SU-DHL-6 (cell line): ENCODE measurements around the gene OMP.
A peak's percentile ranks its signal among the peaks of the same experiment; 100 is the strongest.

Experiments
- H2AFZ ChIP-seq: fragments of 200-600 bp; sonication (generic); 2 replicates; pipeline ENCODE4 v1.6.1; 2014; ENCODE audit warnings: low read depth, mild to moderate bottlenecking, moderate library complexity, mixed read lengths, antibody characterized with exemption, low read length; ENCODE audit not compliant: severe bottlenecking
- H3F3A ChIP-seq: fragments of 200-600 bp; shearing (Covaris generic); 2 replicates; pipeline ENCODE4 v1.6.0; 2016; ENCODE audit warnings: antibody characterized with exemption, mild to moderate bottlenecking; ENCODE audit not compliant: insufficient read depth
- H3K27ac ChIP-seq: fragments of 200-600 bp; sonication (generic); 2 replicates; pipeline ENCODE4 v1.5.1; 2016; ENCODE audit warnings: low read depth, mild to moderate bottlenecking, low read length, moderate library complexity, mixed read lengths
- H3K27me3 ChIP-seq: fragments of 200-600 bp; sonication (generic), shearing (Covaris generic); 2 replicates; pipeline ENCODE4 v1.6.0; 2014; ENCODE audit warnings: mild to moderate bottlenecking, low read length
- H3K36me3 ChIP-seq: fragments of 200-600 bp; sonication (generic); 2 replicates; pipeline ENCODE4 v1.6.1; 2014; ENCODE audit warnings: mild to moderate bottlenecking, low read length, mixed read lengths
- H3K4me2 ChIP-seq: fragments of 300-600, 200-600 bp; shearing (Covaris generic), sonication (generic); 2 replicates; pipeline ENCODE4 v1.6.0; 2014; ENCODE audit warnings: low read length, low read depth, mild to moderate bottlenecking; ENCODE audit not compliant: poor library complexity, severe bottlenecking
- H3K4me3 ChIP-seq: fragments of 200-600 bp; sonication (generic); 2 replicates; pipeline ENCODE4 v1.5.1; 2014; ENCODE audit warnings: antibody characterized with exemption, low read length, mild to moderate bottlenecking, mixed read lengths; ENCODE audit not compliant: insufficient read depth, poor library complexity, severe bottlenecking
- H3K79me2 ChIP-seq: fragments of 200-600 bp; sonication (generic); 2 replicates; pipeline ENCODE4 v1.6.1; 2014; ENCODE audit warnings: mild to moderate bottlenecking, low read length, moderate library complexity; ENCODE audit not compliant: insufficient read depth
- H3K9ac ChIP-seq: fragments of 200-600 bp; sonication (generic); 2 replicates; pipeline ENCODE4 v1.7.0; 2014; ENCODE audit warnings: mild to moderate bottlenecking, low read length
- H3K9me2 ChIP-seq: fragments of 200-600 bp; sonication (generic); replicated peaks from 2 replicates; pipeline ENCODE4 v1.6.1; 2014; ENCODE audit warnings: low read length; ENCODE audit not compliant: insufficient read depth
- H3K9me3 ChIP-seq: fragments of 200-600 bp; sonication (generic); 2 replicates; pipeline ENCODE4 v1.6.1; 2014; ENCODE audit warnings: low read length, mixed read lengths; ENCODE audit not compliant: insufficient read depth
- H4K20me1 ChIP-seq: fragments of 200-600 bp; sonication (generic); 2 replicates; pipeline ENCODE4 v1.6.1; 2014; ENCODE audit warnings: low read depth, mild to moderate bottlenecking, antibody characterized with exemption, low read length, moderate library complexity, mixed read lengths
- EZH2phosphoT487 ChIP-seq: fragments of 200-600 bp; sonication (generic), shearing (Covaris generic); conservative IDR thresholded peaks from 2 replicates; pipeline ENCODE4 v1.6.1; 2018; ENCODE audit warnings: mild to moderate bottlenecking, antibody characterized with exemption, low read length, moderate library complexity, mixed read lengths
- TF ChIP-seq, protein P1 (sequence below): fragments of 200-600 bp; sonication (generic); IDR thresholded peaks from one replicate; pipeline ENCODE4 v1.5.1; 2017; ENCODE audit warnings: antibody characterized with exemption, mild to moderate bottlenecking, low read length, moderate library complexity; ENCODE audit not compliant: insufficient read depth, poor library complexity, severe bottlenecking

Gene OMP

DNA sequence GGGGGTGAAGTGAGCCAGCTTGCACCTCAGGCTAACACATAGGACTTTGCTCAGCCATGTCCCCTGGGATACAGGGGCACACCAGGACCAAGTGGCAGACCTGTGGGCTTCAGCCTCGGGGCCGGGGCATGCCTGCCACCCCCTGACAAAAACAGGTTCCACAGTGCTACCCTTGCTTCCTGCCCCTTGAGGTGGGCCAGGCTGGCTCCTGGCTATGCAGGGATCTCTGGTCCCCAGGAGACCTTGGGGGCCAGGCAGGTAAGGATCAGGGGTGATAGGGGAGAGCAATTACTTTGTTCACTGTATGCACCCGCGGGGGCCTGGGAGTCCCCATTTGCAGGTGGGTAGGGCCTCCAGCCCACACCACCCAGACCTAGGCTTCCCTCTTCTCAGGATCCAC, 23.1 kb downstream of the OMP start:
- no peak overlapping the region for H3K4me2 ChIP-seq
- H3K27me3 ChIP-seq, result no peaks in the 10 kb centered on the region
- no peaks in the 10 kb centered on the region for H3K9me2 ChIP-seq
- H3K27ac ChIP-seq, result no peak overlapping the region
- no peaks in the 10 kb centered on the region for H3K9me3 ChIP-seq
- no peaks in the 10 kb centered on the region for H3K79me2 ChIP-seq
- no peak overlapping the region for H3K9ac ChIP-seq
- H3K4me3 ChIP-seq, result no peak overlapping the region
- H2AFZ ChIP-seq, result no peak overlapping the region
- H4K20me1 ChIP-seq, result no peaks in the 10 kb centered on the region
- no peak for TF ChIP-seq EZH2phosphoT487
- TF ChIP-seq, protein P1, sequence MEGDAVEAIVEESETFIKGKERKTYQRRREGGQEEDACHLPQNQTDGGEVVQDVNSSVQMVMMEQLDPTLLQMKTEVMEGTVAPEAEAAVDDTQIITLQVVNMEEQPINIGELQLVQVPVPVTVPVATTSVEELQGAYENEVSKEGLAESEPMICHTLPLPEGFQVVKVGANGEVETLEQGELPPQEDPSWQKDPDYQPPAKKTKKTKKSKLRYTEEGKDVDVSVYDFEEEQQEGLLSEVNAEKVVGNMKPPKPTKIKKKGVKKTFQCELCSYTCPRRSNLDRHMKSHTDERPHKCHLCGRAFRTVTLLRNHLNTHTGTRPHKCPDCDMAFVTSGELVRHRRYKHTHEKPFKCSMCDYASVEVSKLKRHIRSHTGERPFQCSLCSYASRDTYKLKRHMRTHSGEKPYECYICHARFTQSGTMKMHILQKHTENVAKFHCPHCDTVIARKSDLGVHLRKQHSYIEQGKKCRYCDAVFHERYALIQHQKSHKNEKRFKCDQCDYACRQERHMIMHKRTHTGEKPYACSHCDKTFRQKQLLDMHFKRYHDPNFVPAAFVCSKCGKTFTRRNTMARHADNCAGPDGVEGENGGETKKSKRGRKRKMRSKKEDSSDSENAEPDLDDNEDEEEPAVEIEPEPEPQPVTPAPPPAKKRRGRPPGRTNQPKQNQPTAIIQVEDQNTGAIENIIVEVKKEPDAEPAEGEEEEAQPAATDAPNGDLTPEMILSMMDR, result no peak
- H3F3A ChIP-seq, result no peaks in the 10 kb centered on the region
- H3K36me3 ChIP-seq, result no peaks in the 10 kb centered on the region

DNA sequence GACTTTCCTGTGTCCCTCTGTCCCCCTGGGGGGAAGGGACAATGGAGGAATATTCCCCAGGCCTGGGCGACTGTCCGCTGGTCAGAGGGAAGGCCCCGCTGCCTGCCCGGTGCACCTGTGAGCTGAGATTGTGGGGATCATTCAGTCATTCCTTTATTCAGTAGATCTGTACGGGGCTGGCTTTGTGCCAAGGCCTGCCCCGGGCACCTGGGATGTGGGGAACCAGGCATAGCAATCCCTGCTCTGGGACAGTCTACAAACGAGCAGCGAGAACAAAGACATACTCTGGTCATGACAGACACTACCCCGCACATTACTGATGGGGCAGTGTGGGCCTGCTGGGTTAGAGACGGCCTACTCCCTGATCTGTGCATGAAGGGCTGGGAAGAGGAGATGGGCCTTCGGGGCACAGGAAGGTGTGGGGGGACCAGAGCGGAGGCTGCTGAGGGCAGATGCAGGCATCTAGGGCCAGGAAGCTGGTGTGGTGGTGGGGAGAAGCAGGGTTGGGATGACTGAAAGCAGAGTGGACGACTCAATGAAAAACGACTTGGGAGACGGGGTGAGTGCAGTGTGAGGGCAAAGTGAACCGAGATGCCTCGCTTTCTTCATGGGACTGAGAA, 23.6 kb downstream of the OMP start:
- no peaks in the 10 kb centered on the region for H3K27me3 ChIP-seq
- no peaks in the 10 kb centered on the region for H4K20me1 ChIP-seq
- no peak overlapping the region for H2AFZ ChIP-seq
- H3K9me2 ChIP-seq, result no peaks in the 10 kb centered on the region
- H3K9me3 ChIP-seq, result no peaks in the 10 kb centered on the region
- H3K79me2 ChIP-seq, result no peaks in the 10 kb centered on the region
- H3K4me2 ChIP-seq, result no peak overlapping the region
- H3K9ac ChIP-seq, result no peak overlapping the region
- TF ChIP-seq EZH2phosphoT487, result no peak
- TF ChIP-seq, protein P1, result no peak
- no peak overlapping the region for H3K4me3 ChIP-seq
- H3K27ac ChIP-seq, result no peak overlapping the region
- no peaks in the 10 kb centered on the region for H3K36me3 ChIP-seq
- no peaks in the 10 kb centered on the region for H3F3A ChIP-seq

DNA sequence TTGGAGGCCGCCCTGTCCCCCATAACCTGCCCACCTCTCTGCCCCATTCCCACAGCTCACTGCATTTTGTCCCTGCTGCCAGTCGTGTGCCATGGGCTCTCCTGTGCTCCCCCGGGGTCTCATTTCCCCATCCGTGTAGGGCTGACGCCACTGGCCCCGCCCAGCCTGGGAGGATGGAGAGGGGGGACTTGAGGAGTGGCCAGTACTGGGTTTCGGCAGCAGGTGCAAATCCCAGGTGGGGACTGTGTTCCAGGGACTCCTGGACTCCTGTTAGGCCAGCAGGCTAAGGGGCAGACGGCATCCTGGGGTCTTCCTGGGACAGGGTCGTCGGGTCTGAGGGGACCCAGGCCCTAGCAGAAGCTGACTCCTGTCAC, 24.2 kb downstream of the OMP start:
- no peaks in the 10 kb centered on the region for H3K79me2 ChIP-seq
- TF ChIP-seq, protein P1, result no peak
- TF ChIP-seq EZH2phosphoT487, result no peak
- H3F3A ChIP-seq, result no peaks in the 10 kb centered on the region
- H3K27me3 ChIP-seq, result no peaks in the 10 kb centered on the region
- no peak overlapping the region for H3K27ac ChIP-seq
- H3K9me3 ChIP-seq, result no peaks in the 10 kb centered on the region
- no peak overlapping the region for H3K4me3 ChIP-seq
- H3K36me3 ChIP-seq, result no peaks in the 10 kb centered on the region
- no peaks in the 10 kb centered on the region for H4K20me1 ChIP-seq
- H3K9ac ChIP-seq, result no peak overlapping the region
- no peaks in the 10 kb centered on the region for H3K9me2 ChIP-seq
- H2AFZ ChIP-seq, result peak overlapping the region; percentile 49
- peak overlapping the region; percentile 44 for H3K4me2 ChIP-seq
